OCI-LY7 (cell line): ENCODE results near the gene MALSU1.

Experiments
- EZH2phosphoT487 ChIP-seq: fragments of 200-600 bp; sonication (generic); IDR thresholded peaks from 2 replicates; pipeline ENCODE4 v1.6.1; 2018; ENCODE audit warnings: low read depth, borderline replicate concordance, mild to moderate bottlenecking, mixed run types, antibody characterized with exemption, low read length, moderate library complexity, mixed read lengths
- TF ChIP-seq, protein P1 (sequence below): fragments of 200-600 bp; sonication (generic); conservative IDR thresholded peaks from 2 replicates; pipeline ENCODE4 v1.5.1; 2014; ENCODE audit warnings: mild to moderate bottlenecking, antibody characterized with exemption, low read length, moderate library complexity, mixed read lengths

DNA sequence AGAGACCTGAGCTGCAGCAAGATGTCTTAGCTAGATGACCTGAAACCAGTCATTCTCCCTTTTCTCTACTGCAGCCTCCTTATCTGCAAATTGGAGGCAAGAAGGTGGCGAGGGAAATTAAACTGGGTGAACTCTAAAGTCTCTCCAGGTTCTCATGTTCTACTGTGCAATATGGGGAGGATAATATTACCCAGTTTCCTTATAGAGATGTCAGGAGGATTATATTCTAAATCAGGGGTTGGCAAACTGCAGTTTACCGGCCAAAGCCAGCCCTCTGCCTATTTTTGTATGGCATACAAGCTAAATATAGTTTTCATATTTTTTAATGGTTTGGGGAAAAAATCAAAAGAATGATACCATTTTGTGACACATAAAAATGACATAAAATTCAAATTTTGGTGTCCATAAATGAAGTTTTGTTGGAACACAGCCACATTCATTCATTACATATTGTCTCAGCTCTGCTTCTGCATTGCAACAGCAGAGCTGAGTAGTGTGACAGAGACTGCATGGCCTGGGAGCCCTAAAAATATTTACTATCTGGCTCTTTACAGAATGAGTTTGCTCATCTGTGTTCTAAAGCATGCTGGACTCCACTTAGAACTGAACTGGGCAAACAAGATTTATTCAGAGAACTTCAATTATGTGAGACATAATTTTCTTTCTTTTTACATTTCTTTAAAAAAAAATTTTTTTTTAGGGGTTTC lies 19.2 kb upstream of the MALSU1 start:
- TF ChIP-seq, protein P1, sequence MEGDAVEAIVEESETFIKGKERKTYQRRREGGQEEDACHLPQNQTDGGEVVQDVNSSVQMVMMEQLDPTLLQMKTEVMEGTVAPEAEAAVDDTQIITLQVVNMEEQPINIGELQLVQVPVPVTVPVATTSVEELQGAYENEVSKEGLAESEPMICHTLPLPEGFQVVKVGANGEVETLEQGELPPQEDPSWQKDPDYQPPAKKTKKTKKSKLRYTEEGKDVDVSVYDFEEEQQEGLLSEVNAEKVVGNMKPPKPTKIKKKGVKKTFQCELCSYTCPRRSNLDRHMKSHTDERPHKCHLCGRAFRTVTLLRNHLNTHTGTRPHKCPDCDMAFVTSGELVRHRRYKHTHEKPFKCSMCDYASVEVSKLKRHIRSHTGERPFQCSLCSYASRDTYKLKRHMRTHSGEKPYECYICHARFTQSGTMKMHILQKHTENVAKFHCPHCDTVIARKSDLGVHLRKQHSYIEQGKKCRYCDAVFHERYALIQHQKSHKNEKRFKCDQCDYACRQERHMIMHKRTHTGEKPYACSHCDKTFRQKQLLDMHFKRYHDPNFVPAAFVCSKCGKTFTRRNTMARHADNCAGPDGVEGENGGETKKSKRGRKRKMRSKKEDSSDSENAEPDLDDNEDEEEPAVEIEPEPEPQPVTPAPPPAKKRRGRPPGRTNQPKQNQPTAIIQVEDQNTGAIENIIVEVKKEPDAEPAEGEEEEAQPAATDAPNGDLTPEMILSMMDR = no peak
- no peak for TF ChIP-seq EZH2phosphoT487
